ENCODE data around the gene SURF2. TPM values are rescaled to one million over a fixed set of nuclear protein-coding genes. Genes with fewer than 3 reads are reported as not detected.

The SURF2 gene
- total and polyA plus RNA-seq, 9 of the 15 experiments (the other 6 are each of a cell fraction or from before 2014, with no cell fraction given), result 5.5 to 82.5 (median 21.3) TPM

- peaks cover 14 to 34% of the 10 kb centered on the region in 2 experiments; a peak in 4 of 5 replicates for H3K4me1 ChIP-seq (replicated peaks in 1 of 2; ENCODE audit: control insufficient read depth in 2 of 2, insufficient read depth in 2 of 2, low read length in 2 of 2)
- CTCF ChIA-PET (ENCODE audit: low intra/inter-chr PET ratio), result no interaction called here
- peaks cover 60% of the 10 kb centered on the region for H3K79me2 ChIP-seq (ENCODE audit: control insufficient read depth, insufficient read depth, low read length)
- H3K36me3 ChIP-seq (ENCODE audit: control insufficient read depth, insufficient read depth, low read length), result peaks cover 63% of the 10 kb centered on the region
- POLR2A ChIA-PET, result interaction anchor here (0.7 to 7.4 kb wide), 7 partner anchors 11 to 373 kb away, joined by 3 to 33 read pairs (median 5); partner anchors contain the start of gene STKLD1
- no peak overlapping the region for H3K4me2 ChIP-seq (ENCODE audit: insufficient read depth, low read length)
- H2AFZ ChIP-seq (ENCODE audit: low read depth, low read length), result no peak overlapping the region
- ATAC-seq, result no peak
- H3K9me1 ChIP-seq (ENCODE audit: control insufficient read depth, insufficient read depth, low read length), result peaks cover 3% of the 10 kb centered on the region
- no TSS peak for BruUV-seq (replicated peaks)
- DNase-seq (ENCODE audit: extremely low read depth in 1 of 4, low spot score in 3 of 4), result no peak
- FAIRE-seq, result no peak
- peak overlapping the region; percentile 3; the same call in 1 of the 3 replicates for H3K27ac ChIP-seq (ENCODE audit: extremely low read depth, low read depth, low read length)
- no peak overlapping the region for H3K9ac ChIP-seq (ENCODE audit: insufficient read depth in 1 of 2, low read depth in 2 of 2, low read length in 2 of 2)
- no peaks in the 10 kb centered on the region for H3K27me3 ChIP-seq (ENCODE audit: control insufficient read depth in 2 of 2, insufficient read depth in 2 of 2, low read length in 2 of 2)
- 59% methylated on average over 8 of the region's 8 CpGs for WGBS (ENCODE audit: insufficient coverage, low coverage, missing lambda C conversion rate)
- H3K9me3 ChIP-seq (replicated peaks; ENCODE audit: control insufficient read depth, insufficient read depth, low read depth, low read length), result no peaks in the 10 kb centered on the region
- in situ Hi-C loops (cut with MboI) (no loop called here), intact Hi-C loops (cut with micrococcal nuclease) (no loop called here)
- H3K4me3 ChIP-seq, result no peak overlapping the region
- H4K20me1 ChIP-seq (replicated peaks; ENCODE audit: control insufficient read depth, insufficient read depth, low read length), result peaks cover 30% of the 10 kb centered on the region
- TF ChIP-seq PYGO2 (tag; IDR thresholded peaks at IDR 0.05) (no peak), POLR2G (IDR thresholded peaks at IDR 0.05; ENCODE audit: low read depth, low read length) (peak; percentile 55), JUND (IDR thresholded peaks at IDR 0.05; ENCODE audit: borderline replicate concordance, low read depth, low read length) (no peak), JUND (tag; IDR thresholded peaks at IDR 0.05; ENCODE audit: borderline replicate concordance, low read depth, low read length) (no peak), RBM22 (IDR thresholded peaks at IDR 0.05; ENCODE audit: low read depth, low read length, poor library complexity, severe bottlenecking) (no peak), TCF7L2 (IDR thresholded peaks at IDR 0.05; ENCODE audit: low read depth, low read length) (no peak), POLR3G (IDR thresholded peaks at IDR 0.05; ENCODE audit: extremely low read depth, insufficient read length, insufficient replicate concordance) (no peak), BMI1 (IDR thresholded peaks at IDR 0.05; ENCODE audit: low read length) (no peak), RAD21 (CRISPR knock-in tag; conservative IDR thresholded peaks at IDR 0.05 in 1 of 2, IDR thresholded peaks at IDR 0.05 in 1 of 2) (no peak), ZNF79 (CRISPR knock-in tag; IDR thresholded peaks at IDR 0.05; ENCODE audit: low read depth) (no peak), SPI1 (IDR thresholded peaks at IDR 0.05; ENCODE audit: borderline replicate concordance, low read depth, low read length) (0 out of 2 replicates have a peak, but pooled peaks have one; percentile 1), POLR2A (conservative IDR thresholded peaks at IDR 0.05) (peak; percentile 15; the same call in 1 of the 2 replicates), ZNF133 (CRISPR knock-in tag; IDR thresholded peaks at IDR 0.05) (no peak), GATA2 (CRISPR knock-in tag; IDR thresholded peaks at IDR 0.05) (no peak), SUPT5H (IDR thresholded peaks at IDR 0.05) (peak; percentile 17), PCBP1 (IDR thresholded peaks at IDR 0.05; ENCODE audit: low read depth, low read length, poor library complexity, severe bottlenecking) (no peak), ZNF511 (CRISPR knock-in tag; IDR thresholded peaks at IDR 0.05) (no peak), ZBTB17 (CRISPR knock-in tag; IDR thresholded peaks at IDR 0.05) (no peak), ZNF644 (tag; IDR thresholded peaks at IDR 0.05; ENCODE audit: low read depth) (no peak), ZFP36 (IDR thresholded peaks at IDR 0.05; ENCODE audit: low read depth, low read length, partially characterized antibody) (no peak), GTF2E2 (tag; IDR thresholded peaks at IDR 0.05) (no peak), CBFB (CRISPR knock-in tag; IDR thresholded peaks at IDR 0.05) (no peak), POLR2AphosphoS5 (IDR thresholded peaks at IDR 0.05; ENCODE audit: control insufficient read depth, insufficient read depth, low read depth, low read length) (peak; percentile 59), HDGF (IDR thresholded peaks at IDR 0.05) (no peak)
- TF ChIP-seq, protein P1, sequence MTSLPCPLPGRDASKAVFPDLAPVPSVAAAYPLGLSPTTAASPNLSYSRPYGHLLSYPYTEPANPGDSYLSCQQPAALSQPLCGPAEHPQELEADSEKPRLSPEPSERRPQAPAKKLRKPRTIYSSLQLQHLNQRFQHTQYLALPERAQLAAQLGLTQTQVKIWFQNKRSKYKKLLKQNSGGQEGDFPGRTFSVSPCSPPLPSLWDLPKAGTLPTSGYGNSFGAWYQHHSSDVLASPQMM (CRISPR knock-in tag; IDR thresholded peaks at IDR 0.05), result no peak
These were observed 3.6 kb upstream of the SURF2 start for GRCh38 chr9:133352635-133353340.
